ENCODE data around the gene FTCD. TPM values are rescaled to one million over a fixed set of nuclear protein-coding genes. Genes with fewer than 3 reads are reported as not detected.

Gene FTCD
- total RNA-seq, 1 experiment from 2014 or later: 0.21 TPM

DNA sequence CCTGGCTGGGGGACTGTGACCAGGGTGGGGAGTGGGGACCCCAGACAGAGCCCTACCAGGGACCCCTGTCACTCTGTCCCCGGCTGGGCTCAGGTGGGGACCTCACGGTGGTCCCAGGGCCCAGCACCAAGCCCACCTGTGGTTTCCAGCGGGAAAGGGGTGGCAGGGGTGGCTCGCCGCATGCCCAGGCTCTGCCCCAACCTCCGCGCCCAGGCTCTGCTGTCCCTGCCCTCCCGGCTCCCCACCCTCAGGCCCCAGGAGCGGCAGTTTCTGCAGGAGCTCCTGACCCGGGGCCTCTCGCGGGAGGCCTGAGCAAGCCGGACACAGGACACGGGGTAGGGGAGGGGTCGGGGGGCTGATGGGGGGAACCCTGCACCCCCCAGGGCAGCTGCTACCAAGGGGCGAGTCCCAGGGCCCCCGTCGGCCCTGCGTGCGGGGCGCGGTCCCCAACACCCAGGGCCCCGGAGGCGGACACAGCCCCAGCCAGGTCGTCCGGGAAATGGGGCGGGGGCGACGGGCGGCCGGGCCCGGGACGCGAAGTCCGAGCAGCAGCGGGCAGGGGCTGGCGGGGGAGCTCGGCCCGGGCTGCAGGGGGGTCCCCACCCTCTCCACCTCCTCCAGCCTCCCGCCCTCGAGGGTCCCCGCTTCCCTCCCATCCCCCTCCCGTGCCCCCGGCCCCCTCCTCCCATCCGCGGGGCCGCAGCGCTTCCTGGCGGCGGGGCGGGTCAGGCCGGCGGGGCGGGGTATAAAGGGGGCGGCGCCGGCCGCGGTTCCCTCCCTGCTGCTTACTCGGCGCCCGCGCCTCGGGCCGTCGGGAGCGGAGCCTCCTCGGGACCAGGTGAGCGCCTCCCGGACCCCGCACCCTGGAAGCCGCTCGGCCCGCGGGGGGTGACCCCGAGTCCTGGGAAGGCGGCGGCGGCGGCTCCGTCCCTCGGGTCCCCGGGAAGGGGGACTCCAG lies 57.8 kb downstream of the FTCD start, which contains the start of gene COL6A2:
TSS of gene COL6A2 (plus strand) at position 777 of the 958 bp plus-strand sequence.
- no peaks in the 10 kb centered on the region for H3K36me3 ChIP-seq (ENCODE audit: control insufficient read depth, insufficient read depth, low read length)
- ChIA-PET CTCF (no interaction called here), POLR2A (no interaction called here)
- TF ChIP-seq, protein P1, sequence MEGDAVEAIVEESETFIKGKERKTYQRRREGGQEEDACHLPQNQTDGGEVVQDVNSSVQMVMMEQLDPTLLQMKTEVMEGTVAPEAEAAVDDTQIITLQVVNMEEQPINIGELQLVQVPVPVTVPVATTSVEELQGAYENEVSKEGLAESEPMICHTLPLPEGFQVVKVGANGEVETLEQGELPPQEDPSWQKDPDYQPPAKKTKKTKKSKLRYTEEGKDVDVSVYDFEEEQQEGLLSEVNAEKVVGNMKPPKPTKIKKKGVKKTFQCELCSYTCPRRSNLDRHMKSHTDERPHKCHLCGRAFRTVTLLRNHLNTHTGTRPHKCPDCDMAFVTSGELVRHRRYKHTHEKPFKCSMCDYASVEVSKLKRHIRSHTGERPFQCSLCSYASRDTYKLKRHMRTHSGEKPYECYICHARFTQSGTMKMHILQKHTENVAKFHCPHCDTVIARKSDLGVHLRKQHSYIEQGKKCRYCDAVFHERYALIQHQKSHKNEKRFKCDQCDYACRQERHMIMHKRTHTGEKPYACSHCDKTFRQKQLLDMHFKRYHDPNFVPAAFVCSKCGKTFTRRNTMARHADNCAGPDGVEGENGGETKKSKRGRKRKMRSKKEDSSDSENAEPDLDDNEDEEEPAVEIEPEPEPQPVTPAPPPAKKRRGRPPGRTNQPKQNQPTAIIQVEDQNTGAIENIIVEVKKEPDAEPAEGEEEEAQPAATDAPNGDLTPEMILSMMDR (IDR thresholded peaks at IDR 0.05): peak; percentile 34; the same call in 1 of the 2 replicates
- no peak for TF ChIP-seq SIN3A (IDR thresholded peaks at IDR 0.05; ENCODE audit: borderline replicate concordance, insufficient read depth, low read depth, low read length)
- no peak for DNase-seq (ENCODE audit: low read depth, low spot score)
- no TSS peak for BruUV-seq (replicated peaks)
- no peak within 1 kb of the TSS for H3K27ac ChIP-seq (ENCODE audit: low read length)
- H3K27me3 ChIP-seq (ENCODE audit: control insufficient read depth, insufficient read depth, low read length): no peaks in the 10 kb centered on the region
- intact Hi-C loops (cut with micrococcal nuclease; ENCODE audit: unreplicated experiment): no loop called here
- peak within 1 kb of the TSS; percentile 26 to 45; a peak in 3 of 4 replicates for H3K4me3 ChIP-seq (ENCODE audit: low read depth in 2 of 2, low read length in 2 of 2)
- in situ Hi-C loops (cut with HindIII; ENCODE audit: low pct_unique_long_range_greater_than_20kb, low sequenced_read_pairs): no loop called here
- peak; percentile 92 for ATAC-seq
- H3K4me1 ChIP-seq (ENCODE audit: control insufficient read depth, insufficient read depth, low read length): no peaks in the 10 kb centered on the region
- no peaks in the 10 kb centered on the region for H3K9me3 ChIP-seq (ENCODE audit: control insufficient read depth, insufficient read depth, low read depth, low read length)

DNA sequence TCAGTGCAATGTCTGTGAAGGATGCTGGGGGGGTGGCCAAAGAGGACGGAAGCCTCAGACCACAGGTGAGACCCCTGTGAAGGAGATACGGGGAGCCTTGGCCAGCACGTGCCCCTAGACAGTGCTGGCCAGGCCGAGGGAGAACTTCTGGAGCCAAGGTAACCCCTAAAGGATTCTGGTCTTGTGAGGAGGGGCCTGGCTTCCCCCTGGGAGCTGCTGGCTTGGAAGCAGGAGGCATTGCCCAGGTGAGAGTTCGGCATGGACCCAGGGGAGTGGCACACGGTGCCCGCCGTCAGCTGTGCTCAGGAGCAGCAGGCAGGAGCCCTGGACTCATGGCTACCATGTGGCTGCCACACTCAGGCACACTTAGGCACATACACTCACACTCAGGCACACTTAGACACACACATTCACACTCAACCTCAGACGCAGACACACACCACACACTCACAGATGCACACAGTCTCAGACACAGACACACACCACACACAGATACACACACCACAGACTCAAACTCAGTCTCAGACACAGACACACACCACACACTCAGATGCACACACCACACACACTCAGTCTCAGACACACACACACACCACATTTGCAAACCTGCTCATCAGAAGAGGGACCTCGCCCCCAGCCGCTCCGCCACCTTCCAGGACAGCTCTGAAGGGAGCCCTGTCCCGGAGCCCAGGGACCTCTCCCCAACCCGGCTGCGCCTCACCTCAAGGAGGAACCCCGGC lies 58.6 kb downstream of the FTCD start:
- POLR2A ChIA-PET: no interaction called here
- in situ Hi-C loops (cut with HindIII; ENCODE audit: low pct_unique_long_range_greater_than_20kb, low sequenced_read_pairs) (no loop called here), intact Hi-C loops (cut with micrococcal nuclease; ENCODE audit: unreplicated experiment) (no loop called here)
- H3K27me3 ChIP-seq (ENCODE audit: control insufficient read depth, insufficient read depth, low read length): no peaks in the 10 kb centered on the region
- ATAC-seq: no peak
- no TSS peak for BruUV-seq (replicated peaks)
- H3K4me1 ChIP-seq (ENCODE audit: control insufficient read depth, insufficient read depth, low read length): no peaks in the 10 kb centered on the region
- TF ChIP-seq, protein P1 (IDR thresholded peaks at IDR 0.05): no peak
- TF ChIP-seq SIN3A (IDR thresholded peaks at IDR 0.05; ENCODE audit: borderline replicate concordance, insufficient read depth, low read depth, low read length): no peak
- no peak for TF ChIP-seq POLR2AphosphoS5 (IDR thresholded peaks at IDR 0.05; ENCODE audit: low read depth, low read length)
- TF ChIP-seq TCF7L2 (IDR thresholded peaks at IDR 0.05; ENCODE audit: low read depth, low read length): no peak
- TF ChIP-seq, protein P2, sequence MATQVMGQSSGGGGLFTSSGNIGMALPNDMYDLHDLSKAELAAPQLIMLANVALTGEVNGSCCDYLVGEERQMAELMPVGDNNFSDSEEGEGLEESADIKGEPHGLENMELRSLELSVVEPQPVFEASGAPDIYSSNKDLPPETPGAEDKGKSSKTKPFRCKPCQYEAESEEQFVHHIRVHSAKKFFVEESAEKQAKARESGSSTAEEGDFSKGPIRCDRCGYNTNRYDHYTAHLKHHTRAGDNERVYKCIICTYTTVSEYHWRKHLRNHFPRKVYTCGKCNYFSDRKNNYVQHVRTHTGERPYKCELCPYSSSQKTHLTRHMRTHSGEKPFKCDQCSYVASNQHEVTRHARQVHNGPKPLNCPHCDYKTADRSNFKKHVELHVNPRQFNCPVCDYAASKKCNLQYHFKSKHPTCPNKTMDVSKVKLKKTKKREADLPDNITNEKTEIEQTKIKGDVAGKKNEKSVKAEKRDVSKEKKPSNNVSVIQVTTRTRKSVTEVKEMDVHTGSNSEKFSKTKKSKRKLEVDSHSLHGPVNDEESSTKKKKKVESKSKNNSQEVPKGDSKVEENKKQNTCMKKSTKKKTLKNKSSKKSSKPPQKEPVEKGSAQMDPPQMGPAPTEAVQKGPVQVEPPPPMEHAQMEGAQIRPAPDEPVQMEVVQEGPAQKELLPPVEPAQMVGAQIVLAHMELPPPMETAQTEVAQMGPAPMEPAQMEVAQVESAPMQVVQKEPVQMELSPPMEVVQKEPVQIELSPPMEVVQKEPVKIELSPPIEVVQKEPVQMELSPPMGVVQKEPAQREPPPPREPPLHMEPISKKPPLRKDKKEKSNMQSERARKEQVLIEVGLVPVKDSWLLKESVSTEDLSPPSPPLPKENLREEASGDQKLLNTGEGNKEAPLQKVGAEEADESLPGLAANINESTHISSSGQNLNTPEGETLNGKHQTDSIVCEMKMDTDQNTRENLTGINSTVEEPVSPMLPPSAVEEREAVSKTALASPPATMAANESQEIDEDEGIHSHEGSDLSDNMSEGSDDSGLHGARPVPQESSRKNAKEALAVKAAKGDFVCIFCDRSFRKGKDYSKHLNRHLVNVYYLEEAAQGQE (IDR thresholded peaks at IDR 0.05; ENCODE audit: insufficient read depth in 1 of 2, low read depth in 2 of 2, low read length in 1 of 2): no peak
- H3K27ac ChIP-seq (ENCODE audit: low read length): no peak overlapping the region
- DNase-seq (ENCODE audit: low read depth, low spot score): no peak
- CTCF ChIA-PET: no interaction called here
- H3K36me3 ChIP-seq (ENCODE audit: control insufficient read depth, insufficient read depth, low read length): no peaks in the 10 kb centered on the region
- no peaks in the 10 kb centered on the region for H3K9me3 ChIP-seq (ENCODE audit: control insufficient read depth, insufficient read depth, low read depth, low read length)
- no peak overlapping the region for H3K4me3 ChIP-seq (ENCODE audit: low read depth in 2 of 2, low read length in 2 of 2)

Data from Panc1 (cell line).